Activated CD8-positive, alpha-beta memory T cell treated with anti-CD3 and anti-CD28 coated beads for 24 hours (primary cell): ENCODE data around the gene PLA2G4C.
"Not testable (repeated sequence)": the region's sequence is repeated elsewhere in the genome, so short reads cannot be mapped to it uniquely, and the experiment has no call there.

Experiments
- DNase-seq: peaks from one replicate; pipeline ENCODE4 v3.0.0-alpha.2; 2020

Gene PLA2G4C

DNA sequence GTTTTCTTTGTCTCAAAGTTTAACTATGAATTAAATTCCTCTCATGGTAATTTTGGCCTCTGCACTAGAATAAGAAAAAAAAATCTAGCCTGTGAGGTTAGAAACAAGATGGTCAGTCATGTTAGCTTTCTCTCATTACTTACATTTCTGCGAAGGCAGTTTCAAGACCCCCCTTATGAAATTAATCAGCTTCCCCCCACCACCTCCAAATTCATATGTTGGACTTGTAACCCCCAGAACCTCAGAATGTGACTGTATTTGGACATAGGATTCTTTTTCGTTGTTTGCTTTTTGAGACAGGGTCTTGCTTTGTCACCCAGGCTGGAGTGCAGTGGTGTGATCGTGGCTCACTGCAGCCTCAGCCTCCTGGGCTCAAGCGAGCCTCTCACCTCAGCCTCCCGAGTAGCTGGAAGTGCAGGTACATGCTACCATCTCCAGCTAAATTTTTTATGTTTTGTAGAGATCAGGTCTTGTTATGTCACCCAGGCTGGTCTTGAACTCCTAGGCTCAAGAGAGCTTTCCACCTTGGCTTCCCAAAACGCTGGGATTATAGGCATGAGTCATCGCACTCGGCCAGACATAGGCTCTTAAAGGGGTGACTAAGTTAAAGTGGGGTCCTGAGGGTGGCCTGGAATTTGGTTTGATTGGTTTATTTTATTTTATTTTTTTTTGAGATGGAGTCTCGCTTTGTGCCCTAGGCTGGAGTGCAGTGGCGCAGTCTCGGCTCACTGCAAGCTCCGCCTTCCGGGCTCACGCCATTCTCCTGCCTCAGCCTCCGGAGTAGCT lies 1.4 kb downstream of the PLA2G4C start:
- DNase-seq, result no peak

GRCh38 chr19:48103922-48104321 lies 6.7 kb downstream of the PLA2G4C start:
- DNase-seq, result no peak

DNA sequence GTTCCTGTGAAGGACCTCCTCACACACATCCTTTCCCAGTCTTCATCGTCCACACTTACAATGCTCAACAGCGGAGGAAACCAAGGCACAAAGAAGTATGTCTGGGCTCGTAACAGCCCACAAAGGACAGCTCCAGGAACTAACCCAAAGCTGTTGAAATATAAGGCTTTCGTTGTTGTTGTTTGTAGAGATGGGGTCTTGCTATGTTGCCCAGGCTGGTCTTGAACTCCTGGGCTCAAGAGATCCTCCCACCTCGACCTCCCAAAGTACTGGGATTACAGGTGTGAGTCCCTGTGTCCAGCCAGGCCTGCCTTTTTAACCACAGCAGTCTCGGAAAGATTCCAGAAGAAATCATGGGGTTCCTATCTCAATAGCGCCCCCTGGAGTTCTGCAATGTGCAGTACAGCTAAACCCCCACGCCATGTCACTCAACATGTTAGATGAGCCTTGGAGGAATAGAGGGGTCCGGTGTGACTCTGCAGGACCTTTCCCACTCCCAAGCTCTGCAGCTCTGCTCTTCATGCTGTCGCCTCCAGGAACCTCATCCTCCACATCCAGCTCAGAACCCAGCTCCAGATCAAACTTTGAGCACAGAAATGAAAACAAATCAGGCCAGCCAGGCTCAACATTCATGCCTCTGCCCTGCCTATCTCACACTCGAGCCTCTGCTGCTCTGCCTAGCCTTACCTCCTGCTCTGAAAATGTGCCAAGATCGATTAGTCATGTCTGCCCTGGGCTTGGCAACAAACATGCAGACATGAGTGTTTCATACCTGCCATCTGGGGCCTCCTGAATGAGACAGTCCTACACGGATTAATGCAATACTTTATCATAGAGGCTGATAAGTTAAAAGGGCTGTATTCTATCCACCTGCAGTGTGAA lies 7.5 kb downstream of the PLA2G4C start:
- no peak for DNase-seq

GRCh38 chr19:48095612-48096175 lies 14.9 kb downstream of the PLA2G4C start:
- DNase-seq, result no peak

- DNase-seq, result no peak
Measured at GRCh38 chr19:48094855-48095203, 15.8 kb downstream of the PLA2G4C start.

DNA sequence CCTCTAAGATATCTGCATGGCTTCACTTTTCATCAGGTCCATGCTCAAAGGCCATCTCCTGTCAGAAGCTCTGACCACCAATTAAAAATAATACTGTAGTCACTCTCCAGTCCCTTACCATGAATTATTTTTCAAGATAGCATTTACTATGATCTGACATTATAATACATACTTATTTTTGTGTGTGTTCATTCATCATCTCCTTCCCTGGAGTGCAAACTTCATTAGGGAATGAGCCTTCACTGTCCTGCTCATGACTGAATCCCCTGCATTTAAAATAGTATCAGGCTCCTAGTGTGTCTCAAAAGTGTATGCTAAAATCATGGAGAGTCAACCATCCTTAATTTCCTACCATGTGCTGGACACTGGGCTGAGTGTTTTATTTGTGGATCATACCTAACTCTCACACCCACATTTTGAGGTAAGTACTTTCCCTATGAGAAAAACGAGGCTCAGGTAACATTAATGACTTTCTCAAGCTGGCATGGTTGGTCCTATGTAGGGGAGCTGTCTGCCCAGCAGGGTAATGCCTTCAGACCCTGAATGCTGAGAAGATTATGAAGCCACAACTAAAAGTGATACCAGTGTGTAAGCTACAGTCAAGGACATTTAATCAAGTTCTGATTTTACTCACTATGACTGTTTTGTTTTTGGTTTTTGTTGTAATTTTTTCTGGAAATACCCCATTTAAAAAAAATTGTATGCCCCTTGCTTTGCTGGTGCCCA lies 16.3 kb downstream of the PLA2G4C start:
- DNase-seq, result no peak

DNA sequence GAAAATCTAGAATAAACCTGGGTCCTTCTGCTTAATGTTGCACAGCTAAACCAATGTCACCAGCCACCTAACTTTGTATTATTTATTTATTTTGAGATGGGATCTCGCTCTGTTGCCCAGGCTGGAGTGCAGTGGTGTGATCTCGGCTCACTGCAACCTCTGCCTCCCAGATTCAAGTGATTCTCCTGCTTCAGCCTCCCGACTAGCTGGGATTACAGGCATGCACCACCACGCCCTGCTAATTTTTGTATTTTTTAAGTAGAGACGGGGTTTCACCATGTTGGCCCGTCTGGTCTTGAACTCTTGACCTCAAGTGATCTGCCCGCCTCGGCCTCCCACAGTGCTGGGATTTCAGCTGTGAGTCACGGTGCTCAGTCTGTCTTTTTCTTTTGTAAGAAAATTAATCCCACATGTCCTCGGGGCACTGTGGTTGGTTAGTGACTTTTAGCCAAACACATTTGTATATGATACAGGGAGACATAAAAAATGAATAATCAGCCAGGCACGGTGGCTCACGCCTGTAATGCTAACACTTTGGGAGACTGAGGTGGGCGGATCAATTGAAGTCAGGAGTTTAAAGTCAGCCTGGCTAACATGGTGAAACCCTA lies 19.4 kb downstream of the PLA2G4C start:
- DNase-seq, result not testable (repeated sequence)

DNA sequence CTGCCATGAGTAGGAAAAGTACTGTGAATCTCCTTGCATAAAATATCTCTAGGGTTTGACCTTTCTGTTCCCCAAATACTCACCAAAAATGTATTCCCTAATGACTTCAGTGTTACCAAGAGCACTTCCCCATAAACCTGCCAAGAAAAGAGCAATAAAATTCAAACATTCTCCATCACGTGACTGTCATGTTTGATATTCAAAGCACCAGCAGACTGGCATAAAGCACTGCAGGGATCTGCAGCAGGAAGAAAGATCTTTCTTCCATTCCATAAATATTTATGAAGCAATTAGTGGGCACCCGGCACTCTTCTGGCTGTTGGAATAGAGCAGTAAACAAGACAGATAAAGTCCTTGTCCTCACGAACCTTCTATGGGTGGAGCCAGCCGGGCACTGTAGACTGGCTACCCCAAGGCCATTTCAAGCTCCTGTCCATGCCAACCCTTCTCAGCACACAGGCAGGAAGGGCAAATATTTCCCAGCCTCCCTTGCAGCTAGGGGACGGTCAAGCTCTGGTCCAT lies 20.3 kb downstream of the PLA2G4C start:
- no peak for DNase-seq

GRCh38 chr19:48088991-48089390 lies 21.6 kb downstream of the PLA2G4C start:
- DNase-seq, result not testable (repeated sequence)

GRCh38 chr19:48085904-48086864 lies 24.4 kb downstream of the PLA2G4C start:
- no peak for DNase-seq

DNA sequence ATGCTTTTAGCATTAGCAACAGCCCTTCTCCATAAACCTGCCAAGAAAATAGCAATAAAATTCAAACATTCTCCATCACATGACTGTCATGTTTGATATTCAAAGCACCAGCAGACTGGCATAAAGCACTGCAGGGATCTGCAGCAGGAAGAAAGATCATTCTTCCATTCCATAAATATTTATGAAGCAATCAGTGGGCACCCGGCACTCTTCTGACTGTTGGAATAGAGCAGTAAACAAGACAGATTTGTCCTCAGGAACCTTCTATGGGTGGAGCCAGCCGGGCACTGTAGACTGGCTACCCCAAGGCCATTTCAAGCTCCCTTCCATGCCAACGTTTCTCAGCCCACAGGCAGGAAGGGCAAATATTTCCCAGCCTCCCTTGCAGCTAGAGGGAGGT lies 25.5 kb downstream of the PLA2G4C start:
- no peak for DNase-seq

- no peak for DNase-seq
Measured at GRCh38 chr19:48081106-48081505, 29.5 kb downstream of the PLA2G4C start.

GRCh38 chr19:48070177-48070769 lies 40.3 kb downstream of the PLA2G4C start:
- not testable (repeated sequence) for DNase-seq

GRCh38 chr19:48069435-48069834 lies 41.2 kb downstream of the PLA2G4C start:
- DNase-seq, result no peak

- no peak for DNase-seq
Measured at GRCh38 chr19:48064509-48064908, 46.1 kb downstream of the PLA2G4C start.

- DNase-seq, result no peak
Measured at GRCh38 chr19:48061401-48062344, 48.9 kb downstream of the PLA2G4C start.

- DNase-seq, result no peak
Measured at GRCh38 chr19:48060381-48060780, 50.2 kb downstream of the PLA2G4C start.

DNA sequence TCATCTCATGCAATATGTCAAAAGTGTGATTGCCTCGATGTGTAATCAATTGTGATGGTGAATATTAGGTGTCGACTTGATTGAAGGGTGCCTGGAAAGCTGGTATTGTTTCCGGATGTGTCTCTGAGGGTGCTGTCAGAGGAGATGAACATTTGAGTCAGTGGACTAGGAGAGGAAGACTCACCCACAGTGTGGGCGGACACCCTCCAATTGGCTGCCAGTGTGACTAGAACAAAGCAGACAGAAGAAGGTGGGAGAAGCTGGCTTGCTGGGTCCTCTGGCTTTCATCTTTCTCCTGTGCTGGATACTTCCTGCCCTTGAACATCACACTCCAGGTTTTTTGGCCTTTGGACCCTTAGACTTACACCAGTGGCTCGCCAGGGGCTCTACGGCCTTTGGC lies 51.3 kb downstream of the PLA2G4C start:
- DNase-seq, result no peak

DNA sequence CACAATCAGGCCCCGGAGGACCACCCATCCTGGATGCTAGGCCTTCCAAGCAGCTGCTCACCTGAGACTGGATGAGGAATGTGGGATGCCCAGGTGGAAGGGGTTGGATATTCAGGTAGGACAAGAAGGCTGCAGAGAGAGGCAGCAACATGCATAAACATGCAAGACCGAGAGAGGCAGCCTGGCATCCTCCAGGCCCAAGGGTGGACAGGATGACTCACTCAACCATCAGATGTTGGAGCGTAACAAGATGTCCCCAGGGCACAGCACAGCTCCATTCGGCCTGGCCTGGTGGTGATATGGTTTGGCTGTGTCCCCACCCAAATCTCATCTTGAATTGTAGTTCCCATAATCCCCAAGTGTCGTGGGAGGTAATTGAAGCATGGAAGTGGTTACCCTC lies 56.8 kb downstream of the PLA2G4C start:
- DNase-seq, result no peak

DNA sequence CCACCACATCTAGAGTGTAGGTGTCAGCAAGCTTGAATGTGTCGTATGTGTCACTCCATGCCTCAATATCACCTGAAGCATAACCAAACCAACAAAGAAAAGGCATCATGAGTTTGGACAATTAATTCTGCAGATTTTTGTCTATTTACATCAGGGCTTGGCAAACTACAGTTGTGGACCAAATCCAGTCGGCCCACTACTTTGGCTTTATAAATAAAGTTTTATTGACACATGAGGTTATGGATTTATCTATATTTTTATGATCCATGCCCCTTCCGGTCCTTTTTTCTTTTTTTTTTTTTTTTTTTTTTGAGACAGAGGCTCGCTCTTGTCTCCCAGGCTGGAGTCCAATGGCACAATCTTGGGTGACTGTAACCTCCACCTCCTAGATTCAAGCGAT lies 57.5 kb downstream of the PLA2G4C start:
- DNase-seq, result no peak
